ENCODE data around the gene ANXA11.

- TF ChIP-seq, protein P1, sequence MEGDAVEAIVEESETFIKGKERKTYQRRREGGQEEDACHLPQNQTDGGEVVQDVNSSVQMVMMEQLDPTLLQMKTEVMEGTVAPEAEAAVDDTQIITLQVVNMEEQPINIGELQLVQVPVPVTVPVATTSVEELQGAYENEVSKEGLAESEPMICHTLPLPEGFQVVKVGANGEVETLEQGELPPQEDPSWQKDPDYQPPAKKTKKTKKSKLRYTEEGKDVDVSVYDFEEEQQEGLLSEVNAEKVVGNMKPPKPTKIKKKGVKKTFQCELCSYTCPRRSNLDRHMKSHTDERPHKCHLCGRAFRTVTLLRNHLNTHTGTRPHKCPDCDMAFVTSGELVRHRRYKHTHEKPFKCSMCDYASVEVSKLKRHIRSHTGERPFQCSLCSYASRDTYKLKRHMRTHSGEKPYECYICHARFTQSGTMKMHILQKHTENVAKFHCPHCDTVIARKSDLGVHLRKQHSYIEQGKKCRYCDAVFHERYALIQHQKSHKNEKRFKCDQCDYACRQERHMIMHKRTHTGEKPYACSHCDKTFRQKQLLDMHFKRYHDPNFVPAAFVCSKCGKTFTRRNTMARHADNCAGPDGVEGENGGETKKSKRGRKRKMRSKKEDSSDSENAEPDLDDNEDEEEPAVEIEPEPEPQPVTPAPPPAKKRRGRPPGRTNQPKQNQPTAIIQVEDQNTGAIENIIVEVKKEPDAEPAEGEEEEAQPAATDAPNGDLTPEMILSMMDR (IDR thresholded peaks at IDR 0.05): no peak
- TF ChIP-seq POLR2A (IDR thresholded peaks at IDR 0.05) (no peak), POLR2AphosphoS5 (IDR thresholded peaks at IDR 0.05) (no peak)
Measured at GRCh38 chr10:80187465-80188409, 17.6 kb downstream of the ANXA11 start.

Measured in breast epithelium (tissue), 3 donors.